Activated CD8-positive, alpha-beta memory T cell treated with anti-CD3 and anti-CD28 coated beads for 48 hours (primary cell): ENCODE results near the gene SH3BP4.

Source experiments
- DNase-seq, 3 experiments: peaks; one replicate each; pipeline ENCODE4 v3.0.0-alpha.2; 2020; ENCODE audit warnings: low read depth in 2 of 3, low spot score in 2 of 3

SH3BP4 gene

DNA sequence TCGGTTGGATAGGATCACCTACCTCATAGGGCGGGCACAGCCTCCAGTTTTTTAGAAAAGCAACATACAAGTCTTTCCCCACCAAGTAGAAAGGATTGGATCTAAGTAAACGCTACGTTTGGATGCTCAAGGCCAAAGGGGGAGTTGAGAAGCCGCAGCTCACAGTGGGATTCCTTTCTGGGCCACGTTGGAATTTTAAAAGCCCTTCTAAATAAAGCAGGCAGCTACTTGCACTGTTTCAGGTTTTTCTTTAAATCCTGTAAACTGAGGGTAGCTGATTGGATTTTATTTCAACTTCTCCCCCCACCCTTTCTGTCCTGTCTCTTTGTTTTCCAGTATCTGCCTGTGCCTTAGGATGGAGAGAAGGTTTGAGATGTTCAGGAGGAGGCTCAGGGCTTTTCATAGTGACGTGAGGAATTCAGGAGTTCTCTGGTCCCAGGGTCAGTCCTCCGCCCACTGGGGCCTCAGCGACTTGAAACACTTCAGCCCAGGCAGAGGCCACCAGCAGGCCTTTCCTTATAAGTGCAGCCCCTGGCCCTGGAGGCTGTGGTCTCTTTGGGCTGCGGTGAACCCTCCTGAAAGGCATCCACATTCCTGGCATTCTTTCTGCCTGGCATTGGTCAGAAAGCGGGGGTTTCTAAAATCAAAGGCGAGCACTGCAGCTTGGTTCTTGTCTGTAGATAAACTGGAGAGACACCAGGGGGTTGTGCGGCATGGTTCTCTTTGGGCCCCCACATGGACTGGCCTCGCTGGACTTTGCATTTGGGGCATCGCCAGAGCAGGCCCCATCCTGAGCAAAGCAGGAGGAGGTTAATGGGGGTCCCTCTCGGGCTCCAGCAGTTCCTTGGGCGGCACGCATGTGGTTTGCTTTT lies 44.5 kb downstream of the SH3BP4 start:
- DNase-seq, result no peak

DNA sequence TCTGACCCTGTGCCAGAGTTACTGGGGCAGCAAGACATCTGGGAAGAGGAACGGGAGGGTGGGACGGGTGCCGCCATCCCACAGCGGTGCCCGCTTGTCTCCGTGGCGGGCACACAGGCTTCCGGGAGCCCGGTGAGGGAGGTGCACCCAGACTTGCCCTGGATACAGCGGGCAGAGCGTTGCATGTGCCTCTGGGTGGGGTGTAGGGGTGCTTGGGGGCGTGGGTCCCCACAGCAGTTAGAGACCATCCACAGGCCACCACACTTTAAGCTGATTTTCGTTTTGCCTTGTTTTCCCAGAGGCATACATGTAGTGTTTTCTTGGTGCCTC lies 45.1 kb downstream of the SH3BP4 start:
- no peak for DNase-seq

DNA sequence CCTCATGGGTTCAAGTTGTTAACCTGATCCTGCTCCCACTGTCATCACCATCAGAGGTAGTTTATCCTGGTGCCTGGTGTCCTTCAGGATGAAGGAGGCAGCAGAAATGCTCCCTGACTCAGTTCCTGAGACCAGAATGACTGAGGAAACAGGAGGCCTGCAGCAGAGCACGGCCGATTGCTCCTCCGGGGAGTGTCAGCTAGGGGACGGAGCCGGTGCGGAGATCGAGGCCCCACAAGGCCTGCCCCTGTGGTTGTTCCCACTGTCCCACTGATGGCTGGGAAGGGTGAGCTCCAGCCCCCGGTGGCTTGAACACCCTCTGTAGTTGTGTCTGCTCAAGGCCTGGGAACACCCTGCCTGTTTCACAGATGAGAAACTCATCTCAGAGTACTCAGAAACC lies 45.6 kb downstream of the SH3BP4 start:
- DNase-seq, result no peak

DNA sequence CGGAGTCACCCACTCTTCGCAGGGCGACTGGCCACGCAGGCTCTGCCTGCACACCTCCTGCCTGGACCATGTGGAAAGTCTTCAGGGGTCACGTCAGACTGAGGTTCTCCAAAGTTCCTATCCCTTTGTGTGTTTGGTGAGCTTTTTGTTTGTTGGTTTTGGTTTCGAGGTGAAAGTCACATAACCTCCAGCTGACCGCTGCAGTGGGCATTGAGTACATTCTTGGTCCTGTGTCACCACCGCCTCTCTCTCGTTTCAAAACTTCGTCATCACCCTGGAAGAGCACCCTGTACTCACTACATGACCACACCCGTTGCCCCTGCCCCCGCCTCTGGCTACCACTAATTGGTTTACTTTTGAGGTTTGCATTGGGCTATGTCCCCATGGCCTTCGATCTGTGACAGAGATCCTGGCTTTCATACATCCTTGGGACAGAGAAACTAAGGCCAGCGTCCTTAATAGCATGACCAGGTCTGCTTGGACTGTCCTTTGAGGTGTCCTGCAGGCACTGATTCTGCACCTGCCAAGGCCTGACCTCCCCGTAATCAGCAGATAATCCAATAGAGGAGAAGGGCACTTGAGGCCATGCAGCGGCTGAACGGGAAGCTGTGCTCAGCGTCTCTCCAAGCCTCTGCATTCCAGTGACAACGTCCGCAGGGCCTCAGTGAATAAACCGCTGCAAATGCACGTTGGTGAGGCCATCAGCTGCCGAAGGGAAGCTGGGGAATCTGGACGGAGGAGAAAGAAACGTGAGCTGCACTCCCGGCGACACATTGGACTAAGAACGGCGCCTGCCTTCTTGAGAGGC lies 46.8 kb downstream of the SH3BP4 start:
- no peak for DNase-seq

DNA sequence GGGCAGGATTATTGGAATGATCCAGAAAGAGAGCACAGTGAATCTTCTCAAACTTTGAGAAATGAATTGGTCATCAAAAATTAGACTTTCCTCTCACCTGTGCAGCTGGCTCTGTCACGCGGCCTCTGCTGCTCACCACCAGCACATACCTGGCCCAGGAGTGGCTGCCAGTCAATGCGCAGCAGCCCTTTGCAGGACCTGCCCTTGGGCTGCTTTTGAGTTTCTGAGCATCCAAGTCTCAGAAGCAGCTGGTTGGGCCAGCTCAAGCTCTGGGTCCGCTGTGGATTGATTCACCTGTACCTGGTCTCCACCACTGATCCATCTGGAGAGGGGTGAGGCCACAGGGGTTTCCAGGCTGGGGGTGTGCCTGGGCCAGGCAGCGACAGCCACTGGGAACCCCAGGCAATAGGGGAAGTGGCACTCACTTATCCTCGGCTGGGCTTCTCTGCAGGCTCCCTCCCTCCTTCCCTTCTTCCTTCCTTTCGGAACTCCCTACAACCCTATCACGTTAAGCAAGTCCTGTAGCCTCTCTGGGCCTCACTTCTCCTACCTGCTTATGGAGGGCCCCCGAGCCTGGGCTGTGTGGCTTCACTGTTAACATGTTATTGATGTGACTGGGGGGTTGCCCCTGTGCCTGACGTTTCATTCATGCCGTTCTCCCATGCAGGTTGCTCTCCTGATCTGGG lies 48.1 kb downstream of the SH3BP4 start:
- no peak for DNase-seq

DNA sequence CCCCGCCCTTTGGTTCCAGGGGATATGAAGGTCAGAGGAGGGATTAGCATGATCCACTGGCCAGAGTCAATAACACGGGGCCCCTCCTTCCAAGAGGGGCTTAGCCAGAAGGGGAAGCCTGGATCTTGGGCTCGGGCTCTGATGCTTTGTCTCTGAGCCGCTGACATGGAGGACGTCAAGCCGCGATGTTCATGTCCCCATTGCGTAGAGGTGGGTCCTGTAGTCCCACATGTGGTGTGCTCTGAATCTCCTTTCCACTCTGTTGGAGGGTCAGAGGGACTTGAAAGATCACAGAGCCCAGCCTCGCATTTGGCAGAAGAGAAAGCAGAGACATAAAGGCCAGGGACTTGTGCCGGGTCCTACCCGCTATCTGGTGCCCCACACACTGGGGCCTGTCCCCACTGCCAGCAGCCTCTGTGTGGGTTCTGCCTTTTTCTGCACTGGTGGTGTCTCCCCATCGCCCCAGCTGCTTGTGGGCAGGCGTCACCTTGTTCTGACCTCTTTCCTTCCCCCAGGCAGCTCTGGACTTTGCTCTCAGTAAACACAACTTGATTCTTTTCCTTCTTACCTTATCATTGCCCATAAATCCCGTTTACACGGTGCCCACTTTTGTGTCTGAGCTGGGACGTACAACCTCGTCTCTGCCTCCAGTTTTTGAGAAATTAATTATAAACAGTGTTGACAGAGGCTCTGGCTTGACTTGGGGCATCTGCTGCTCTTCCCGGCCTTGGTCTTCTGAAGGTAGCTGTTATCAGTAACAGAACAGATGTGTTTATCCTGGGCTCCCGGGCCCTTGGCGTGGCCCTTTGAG lies 48.8 kb downstream of the SH3BP4 start:
- DNase-seq, result no peak

DNA sequence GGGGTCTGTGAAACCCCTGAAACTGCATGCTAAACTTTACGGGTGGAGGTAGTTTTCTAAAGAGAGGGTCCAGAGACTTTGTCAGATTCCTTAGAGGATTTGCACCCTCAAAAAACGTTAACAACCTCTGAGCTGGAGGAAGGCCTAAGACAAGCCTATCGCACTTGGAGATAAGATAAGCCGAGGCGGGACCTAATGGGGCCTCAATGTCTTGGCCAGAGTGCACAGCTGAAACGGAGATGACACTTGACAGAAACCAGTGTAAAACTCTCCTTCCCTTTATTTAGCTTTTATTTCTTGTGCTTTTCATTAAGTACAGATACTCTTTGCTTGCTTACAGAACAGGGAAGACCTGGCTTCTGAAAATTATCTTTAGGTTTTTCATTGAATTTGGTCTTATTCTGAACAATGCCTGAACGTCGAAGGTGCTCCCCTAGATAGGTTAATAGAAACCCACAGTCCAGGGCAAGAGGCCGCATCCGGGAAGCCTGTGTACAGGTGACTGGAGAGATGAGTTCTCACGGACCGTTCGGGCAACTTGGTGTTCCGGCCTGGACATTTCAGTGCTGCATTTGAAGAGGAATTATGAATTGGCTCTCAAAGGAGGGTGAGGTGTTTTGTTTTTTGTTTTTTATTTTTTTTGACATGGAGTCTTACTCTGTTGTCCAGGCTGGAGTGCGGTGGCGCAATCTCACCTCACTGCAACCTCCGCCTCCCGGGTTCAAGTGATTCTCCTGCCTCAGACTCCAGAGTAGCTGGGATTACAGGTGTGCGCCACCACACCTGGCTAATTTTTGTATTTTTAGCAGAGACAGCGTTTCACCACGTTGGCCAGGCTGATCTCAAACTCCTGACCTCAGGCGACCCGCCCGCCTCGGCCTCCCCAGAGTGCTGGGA lies 49.7 kb downstream of the SH3BP4 start:
- DNase-seq, result no peak

DNA sequence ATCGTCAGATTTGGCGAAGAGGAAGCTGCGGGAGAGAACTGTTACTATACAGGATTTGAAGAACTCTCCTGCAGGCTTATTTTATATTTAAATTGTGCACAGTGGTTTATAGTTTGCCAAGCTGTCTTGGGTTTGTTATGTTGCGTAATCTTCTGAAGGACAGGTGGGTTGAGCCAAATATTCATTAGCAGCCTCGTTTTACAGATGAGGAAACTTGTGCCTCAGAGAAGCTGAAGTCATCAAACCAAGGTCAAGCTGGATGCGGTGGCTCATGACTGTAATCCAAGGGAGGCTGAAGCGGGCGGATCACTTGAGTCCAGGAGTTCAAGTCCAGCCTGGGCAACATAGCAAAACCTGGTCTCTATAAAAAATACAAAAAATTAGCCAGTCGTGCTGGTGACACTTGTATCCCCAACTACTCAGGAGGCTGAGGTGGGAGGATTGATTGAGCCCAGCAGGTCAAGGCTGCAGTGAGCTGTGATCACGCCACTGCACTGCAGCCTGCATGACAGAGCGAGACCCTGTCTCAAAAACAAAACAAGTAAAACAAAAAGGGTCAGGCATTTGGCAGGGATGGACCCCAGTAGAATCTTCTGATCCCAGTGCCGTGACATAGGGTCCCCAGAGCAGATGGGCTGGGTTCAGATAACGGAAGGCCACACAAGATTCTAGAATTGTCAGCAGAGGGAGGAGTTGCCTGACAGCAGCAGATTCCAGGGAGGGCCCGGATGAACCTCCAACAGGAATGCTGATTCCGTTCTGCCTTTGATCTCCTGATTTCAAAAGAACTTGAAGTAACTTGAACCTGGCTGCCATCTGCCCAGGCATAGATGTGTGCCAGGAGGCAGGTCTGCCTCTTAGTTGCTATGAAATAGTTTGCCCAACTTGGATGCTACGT lies 50.6 kb downstream of the SH3BP4 start:
- DNase-seq, result no peak

DNA sequence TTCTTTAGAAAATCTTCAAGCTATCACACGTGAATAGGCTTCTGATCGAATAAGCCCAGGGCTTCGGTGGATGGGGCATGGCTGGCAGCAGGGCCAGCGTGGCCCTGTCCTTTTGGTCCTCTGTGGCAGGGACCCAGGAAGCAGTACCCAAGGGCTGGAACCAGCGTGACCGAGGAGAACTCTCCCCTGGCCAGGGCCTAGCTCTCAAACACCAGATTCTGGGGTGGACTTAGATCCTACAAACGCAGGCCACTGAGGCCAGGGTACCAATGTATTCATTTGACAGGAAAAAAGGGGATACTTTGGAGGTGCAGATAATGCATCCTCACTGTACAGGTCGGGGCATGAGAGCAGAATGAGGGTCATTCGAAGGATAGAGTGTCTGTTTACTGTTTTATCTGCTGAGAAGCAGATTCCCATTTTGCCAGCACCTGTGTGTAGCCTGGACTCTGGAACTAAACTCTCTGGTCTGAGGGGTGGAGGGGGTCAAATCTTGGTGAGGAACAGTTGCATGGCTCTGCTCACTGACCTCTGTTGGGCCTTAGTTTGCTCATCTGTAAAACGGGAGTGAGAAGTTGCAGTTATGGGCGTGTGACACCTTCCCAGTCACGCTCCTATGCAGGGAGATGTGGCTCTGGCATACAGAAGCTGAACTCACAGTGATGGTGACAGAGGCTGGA lies 51.4 kb downstream of the SH3BP4 start:
- DNase-seq, result no peak

DNA sequence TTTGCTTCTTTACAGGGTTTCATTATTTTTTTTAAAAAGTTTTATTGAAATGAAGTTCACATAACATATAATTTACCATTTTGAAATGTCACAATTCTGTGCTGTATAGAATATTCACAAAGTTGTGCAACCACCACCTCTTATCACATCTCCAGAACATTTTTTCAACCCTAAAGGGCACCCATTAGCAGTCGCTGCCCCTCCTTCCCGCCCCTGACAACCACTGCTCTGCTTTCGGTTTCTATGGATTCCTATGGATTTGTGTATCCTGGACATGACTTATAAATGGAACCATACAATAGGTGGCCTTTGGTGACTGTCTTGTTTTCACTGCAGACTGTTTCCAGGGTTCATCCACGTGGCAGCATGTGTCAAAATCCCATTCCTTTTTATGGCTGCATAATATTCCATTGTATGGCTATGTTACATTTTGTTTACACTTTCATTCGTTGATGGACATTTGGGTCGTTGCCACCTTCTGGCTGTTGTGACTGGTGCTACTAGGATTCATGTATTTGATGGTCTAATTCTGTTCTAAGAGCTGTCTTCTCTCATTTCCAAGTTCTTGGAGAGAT lies 52.6 kb downstream of the SH3BP4 start:
- DNase-seq, result no peak

DNA sequence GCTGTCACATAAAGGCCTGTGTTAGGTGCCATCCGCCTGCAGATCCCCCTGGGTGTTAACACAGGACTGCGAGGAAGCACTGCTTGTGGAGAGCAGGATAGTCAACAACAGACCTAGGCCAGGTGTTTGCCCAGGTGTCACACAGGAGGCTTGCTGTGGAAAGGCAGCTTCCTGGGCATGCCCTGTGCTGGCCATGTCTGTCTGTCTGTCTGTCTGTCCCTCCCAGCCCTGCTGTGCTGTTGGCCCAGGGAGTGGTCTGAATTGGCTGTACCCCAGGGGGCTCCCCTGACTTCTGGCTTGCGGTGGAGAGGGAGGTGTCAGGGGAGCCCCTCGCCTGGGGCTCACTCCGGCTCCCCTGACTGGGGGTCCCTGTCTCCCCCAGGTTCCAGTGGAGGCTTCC lies 53.2 kb downstream of the SH3BP4 start:
- DNase-seq, result no peak

DNA sequence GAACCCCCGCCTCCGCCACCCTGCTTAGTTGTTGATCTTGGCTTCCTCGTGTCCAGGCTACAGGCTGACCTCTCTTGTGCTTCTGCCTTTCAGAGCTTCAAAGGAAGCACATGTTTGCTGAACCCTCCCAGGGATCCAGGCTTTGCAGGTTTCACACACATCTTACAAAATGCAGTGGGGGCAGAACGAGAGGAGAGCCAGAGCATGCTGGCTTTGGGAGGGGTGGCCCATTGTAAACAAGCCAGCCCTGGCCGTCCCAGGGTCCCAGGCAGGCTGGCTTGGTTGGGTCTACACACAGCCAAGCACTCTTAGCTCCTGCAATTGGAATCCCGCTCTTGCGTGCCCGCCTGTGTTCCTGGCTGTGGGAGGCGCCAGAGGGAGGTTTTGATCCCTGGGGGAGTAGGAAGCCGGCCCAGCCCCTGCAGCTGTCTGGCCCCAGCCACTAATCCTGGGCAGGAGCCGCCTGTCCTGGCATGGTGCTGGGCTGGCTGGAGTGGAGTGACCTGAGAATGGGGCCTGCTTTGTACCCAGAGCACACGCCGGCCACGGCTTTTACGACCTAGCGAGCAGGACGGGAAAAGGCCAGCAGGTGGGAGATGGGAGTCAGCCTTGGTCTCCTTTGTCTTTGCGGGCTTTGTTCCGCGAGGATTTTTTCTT lies 53.9 kb downstream of the SH3BP4 start:
- no peak for DNase-seq

DNA sequence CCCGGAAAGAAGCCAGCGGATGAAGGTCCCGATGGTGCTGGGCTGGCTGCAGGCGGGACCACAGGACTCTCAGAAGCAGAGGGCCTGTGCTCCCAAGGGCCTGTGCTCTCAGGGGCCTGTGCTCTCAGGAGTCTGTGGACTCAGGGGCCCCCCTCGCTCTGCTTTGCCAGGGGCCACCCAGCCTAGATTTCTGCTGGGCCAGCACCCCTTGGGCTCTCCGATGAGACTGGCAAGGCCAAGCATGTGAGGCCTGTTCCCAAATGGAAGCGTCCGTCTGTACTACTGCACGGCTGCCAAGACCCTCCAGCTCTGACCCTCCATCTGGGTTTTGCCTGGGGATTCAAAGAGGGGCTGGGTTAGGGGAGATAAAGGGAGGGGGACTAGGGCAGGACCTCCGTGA lies 54.6 kb downstream of the SH3BP4 start:
- DNase-seq, result no peak

DNA sequence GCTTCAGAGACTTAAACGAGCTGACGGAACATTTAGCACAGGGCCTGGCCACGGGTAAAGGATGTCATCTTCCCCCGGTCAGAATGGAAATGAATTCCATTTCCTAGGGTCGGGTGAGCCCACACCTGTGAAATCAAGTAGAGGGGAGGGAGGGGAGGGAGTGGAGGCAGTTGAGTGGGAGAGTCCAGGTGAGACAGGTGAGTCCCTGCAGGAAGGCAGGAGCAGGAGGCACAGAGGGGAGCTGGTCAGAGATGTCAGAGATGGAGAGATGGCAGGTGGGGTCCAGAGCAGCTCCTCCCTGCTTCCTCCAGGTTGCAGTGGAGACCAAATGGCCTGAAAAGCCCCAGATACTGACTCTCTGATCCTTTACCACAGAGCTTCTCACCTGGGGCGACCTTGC lies 55.2 kb downstream of the SH3BP4 start:
- DNase-seq, result no peak

DNA sequence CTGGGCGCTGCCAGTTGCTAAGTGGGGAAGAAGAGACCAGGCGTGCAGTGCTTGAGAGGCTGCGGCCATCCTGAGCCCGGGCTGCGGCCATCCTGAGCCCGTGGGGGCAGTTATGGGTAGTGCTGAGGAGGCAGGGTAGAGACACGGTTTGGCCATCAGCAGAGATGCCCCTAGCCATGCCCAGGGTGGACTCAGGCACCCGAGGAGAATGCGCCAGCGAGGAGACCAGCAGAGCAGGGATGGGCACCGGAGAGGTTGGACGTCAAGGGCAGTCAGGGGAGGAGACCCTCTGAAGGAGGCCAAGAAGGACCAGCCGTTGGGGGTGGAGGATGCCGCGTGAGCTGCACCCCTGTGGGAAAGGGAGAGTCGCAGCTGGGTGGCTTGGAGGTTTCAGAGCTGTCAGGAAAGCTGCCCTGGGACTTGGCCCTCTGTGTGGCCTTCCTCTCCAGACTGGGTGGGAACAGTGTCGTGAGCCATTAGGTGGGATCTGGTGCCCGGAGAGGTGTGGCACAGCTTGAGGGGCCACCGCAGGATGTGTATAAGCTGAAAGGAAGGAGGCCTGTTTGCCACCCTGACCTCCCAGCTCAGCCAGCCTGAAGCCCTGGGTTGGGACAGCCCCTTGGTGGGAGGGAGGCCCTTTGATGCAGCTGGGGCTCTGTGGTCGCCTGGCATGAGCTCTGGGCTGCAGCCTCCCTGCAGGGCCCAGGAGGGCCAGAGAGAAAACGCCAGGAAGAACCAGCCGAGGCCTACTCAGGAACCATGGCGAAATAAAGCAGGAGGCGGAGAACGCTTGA lies 56.0 kb downstream of the SH3BP4 start:
- no peak for DNase-seq

DNA sequence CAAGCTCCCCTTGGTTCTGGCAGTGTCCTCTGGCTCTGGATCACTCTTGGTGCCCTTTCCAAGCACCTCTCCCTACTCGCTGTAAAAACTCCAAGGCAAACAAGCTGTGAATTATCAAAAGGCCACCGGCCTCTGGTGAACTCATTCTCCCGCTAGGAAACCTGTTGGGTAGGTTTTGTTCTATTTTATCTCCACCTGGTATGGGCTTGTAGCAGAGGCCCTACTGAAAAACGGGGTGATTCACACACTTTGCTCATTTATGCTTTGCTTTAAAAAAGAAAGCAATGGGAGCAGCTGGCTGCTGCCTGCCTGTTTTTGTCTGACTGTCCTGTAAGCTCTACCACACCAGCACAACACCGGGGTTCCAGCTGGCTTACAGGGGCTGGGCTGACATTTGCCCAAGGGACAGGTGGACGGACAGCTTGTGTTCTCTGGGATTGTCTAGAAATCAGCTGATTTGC lies 56.8 kb downstream of the SH3BP4 start:
- no peak for DNase-seq

DNA sequence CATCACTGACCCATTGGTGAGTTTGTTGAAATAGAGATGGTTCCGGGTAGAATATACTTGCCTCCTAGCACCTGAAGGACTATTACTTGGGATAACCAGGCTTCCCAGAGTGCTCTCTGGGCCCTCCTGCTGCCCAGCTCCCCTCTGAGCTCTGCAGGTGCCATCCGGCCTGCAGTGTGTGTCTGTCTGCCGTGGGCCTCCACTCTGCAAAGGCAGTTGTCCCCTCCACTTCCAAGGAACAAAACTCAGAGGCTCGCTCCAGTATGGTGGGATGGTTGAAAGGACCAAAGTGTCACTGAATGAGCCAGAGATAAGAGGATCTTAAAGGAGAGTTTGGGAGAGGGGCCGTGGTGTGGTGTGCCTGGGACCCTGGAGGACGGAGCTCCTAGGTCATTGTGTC lies 57.3 kb downstream of the SH3BP4 start:
- DNase-seq, result no peak
